ENCODE data around the gene PRPF6.

DNA sequence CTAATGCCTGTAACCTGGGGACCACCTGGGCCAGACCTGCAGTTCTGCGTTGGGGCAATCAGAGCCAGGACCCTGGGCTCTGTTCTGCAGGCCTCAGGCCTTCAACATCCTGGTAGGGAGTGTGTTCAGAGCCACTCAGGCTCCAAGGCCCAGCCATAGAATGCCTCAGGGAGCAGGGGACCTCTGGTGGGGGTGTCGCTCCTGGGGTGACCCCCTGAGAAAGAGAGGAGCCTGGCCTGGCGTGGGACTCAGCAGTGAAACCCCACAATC, 37.2 kb upstream of the PRPF6 start:
- TF ChIP-seq, protein P1, sequence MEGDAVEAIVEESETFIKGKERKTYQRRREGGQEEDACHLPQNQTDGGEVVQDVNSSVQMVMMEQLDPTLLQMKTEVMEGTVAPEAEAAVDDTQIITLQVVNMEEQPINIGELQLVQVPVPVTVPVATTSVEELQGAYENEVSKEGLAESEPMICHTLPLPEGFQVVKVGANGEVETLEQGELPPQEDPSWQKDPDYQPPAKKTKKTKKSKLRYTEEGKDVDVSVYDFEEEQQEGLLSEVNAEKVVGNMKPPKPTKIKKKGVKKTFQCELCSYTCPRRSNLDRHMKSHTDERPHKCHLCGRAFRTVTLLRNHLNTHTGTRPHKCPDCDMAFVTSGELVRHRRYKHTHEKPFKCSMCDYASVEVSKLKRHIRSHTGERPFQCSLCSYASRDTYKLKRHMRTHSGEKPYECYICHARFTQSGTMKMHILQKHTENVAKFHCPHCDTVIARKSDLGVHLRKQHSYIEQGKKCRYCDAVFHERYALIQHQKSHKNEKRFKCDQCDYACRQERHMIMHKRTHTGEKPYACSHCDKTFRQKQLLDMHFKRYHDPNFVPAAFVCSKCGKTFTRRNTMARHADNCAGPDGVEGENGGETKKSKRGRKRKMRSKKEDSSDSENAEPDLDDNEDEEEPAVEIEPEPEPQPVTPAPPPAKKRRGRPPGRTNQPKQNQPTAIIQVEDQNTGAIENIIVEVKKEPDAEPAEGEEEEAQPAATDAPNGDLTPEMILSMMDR (IDR thresholded peaks at IDR 0.05 in 4 of 5, conservative IDR thresholded peaks at IDR 0.05 in 1 of 5): no peak
- no peak for TF ChIP-seq POLR2A (IDR thresholded peaks at IDR 0.05)

All from gastrocnemius medialis (tissue), 4 donors.